H1 (cell line): ENCODE measurements around the gene L3MBTL4. TPM values are rescaled to one million over a fixed set of nuclear protein-coding genes. Genes with fewer than 3 reads are reported as not detected.

Source experiments
- CTCF ChIA-PET: fragments of 300-600 bp; sonication (Branson Sonifier 250); formaldehyde crosslinking; loops from one replicate; lab custom pipeline; 2021; ENCODE audit not compliant: partially characterized antibody; lab: Charles Lee
- POLR2A ChIA-PET: fragments of 300-600 bp; sonication (Branson Sonifier 250); formaldehyde crosslinking; loops from one replicate; lab custom pipeline; 2021; ENCODE audit warnings: inconsistent platforms; ENCODE audit not compliant: partially characterized antibody; lab: Charles Lee
- DNase-seq, 2 experiments: peaks; one replicate each; pipeline versions ENCODE4 v3.0.0 to v3.0.0-alpha.2; 2010 to 2022; ENCODE audit warnings: low spot score in 2 of 2, low read depth in 1 of 2, mixed read lengths in 1 of 2
- FAIRE-seq: peaks from 2 replicates; lab custom pipeline; 2011; peaks lifted over from hg19 to GRCh38; lab: Jason Lieb, UNC
- H2AFZ ChIP-seq: 2 replicates; pipeline ENCODE4 v1.8.1; 2012; ENCODE audit warnings: low read length, inconsistent platforms
- H2AK5ac ChIP-seq: 2 replicates; pipeline ENCODE4 v1.6.1; 2013; ENCODE audit warnings: low read depth, low read length
- H2BK120ac ChIP-seq: replicated peaks from 2 replicates; pipeline ENCODE3; 2013; ENCODE audit warnings: low read depth, low read length, inconsistent platforms
- H2BK12ac ChIP-seq: 2 replicates; pipeline ENCODE4 v1.6.1; 2013; ENCODE audit warnings: low read depth, low read length
- H2BK15ac ChIP-seq: 2 replicates; pipeline ENCODE4 v1.6.1; 2013; ENCODE audit warnings: low read length
- H2BK20ac ChIP-seq: 2 replicates; pipeline ENCODE4 v1.6.1; 2013; ENCODE audit warnings: low read length
- H2BK5ac ChIP-seq: 2 replicates; pipeline ENCODE4 v1.6.1; 2013; ENCODE audit warnings: low read depth, low read length
- H3K14ac ChIP-seq: 2 replicates; pipeline ENCODE4 v1.6.1; 2013; ENCODE audit warnings: inconsistent platforms; ENCODE audit not compliant: insufficient read length
- H3K18ac ChIP-seq: 2 replicates; pipeline ENCODE4 v1.6.1; 2013; ENCODE audit warnings: low read length; ENCODE audit errors: extremely low read depth
- H3K23ac ChIP-seq: 2 replicates; pipeline ENCODE4 v1.6.1; 2013; ENCODE audit warnings: inconsistent platforms; ENCODE audit not compliant: insufficient read length
- H3K23me2 ChIP-seq: 2 replicates; pipeline ENCODE4 v1.6.1; 2013; ENCODE audit warnings: low read depth, low read length
- H3K27ac ChIP-seq: 2 replicates; pipeline ENCODE4 v1.6.1; 2011; ENCODE audit warnings: low read depth, low read length, inconsistent platforms
- H3K27me3 ChIP-seq, 4 experiments: replicated peaks in 1 of 4; 1 replicate in 1 of 4; 2 replicates in 3 of 4; pipeline versions ENCODE4 v1.6.1 to v1.8.1; 2011 to 2013; ENCODE audit warnings: low read length in 3 of 4, mild to moderate bottlenecking in 3 of 4, inconsistent platforms in 2 of 4, mixed read lengths in 2 of 4, moderate library complexity in 1 of 4; ENCODE audit not compliant: control insufficient read depth in 3 of 4, insufficient read depth in 3 of 4; ENCODE audit errors: extremely low read depth in 1 of 4
- H3K36me3 ChIP-seq, 4 experiments: 2 replicates each; pipeline versions ENCODE4 v1.6.1 to v1.8.1; 2011 to 2013; ENCODE audit warnings: mild to moderate bottlenecking in 4 of 4, low read length in 3 of 4, moderate library complexity in 2 of 4, control low read depth in 1 of 4, inconsistent platforms in 1 of 4; ENCODE audit not compliant: insufficient read depth in 4 of 4, control insufficient read depth in 2 of 4
- H3K4ac ChIP-seq: replicated peaks from 2 replicates; pipeline ENCODE3; 2013; ENCODE audit warnings: low read length, low read depth, mixed read lengths, inconsistent platforms; ENCODE audit not compliant: insufficient read length
- H3K4me1 ChIP-seq, 4 experiments: replicated peaks in 1 of 4; 1 replicate in 1 of 4; 2 replicates in 3 of 4; pipeline versions ENCODE4 v1.6.1 to v1.8.1; 2011 to 2013; ENCODE audit warnings: low read length in 3 of 4, inconsistent platforms in 2 of 4, mixed read lengths in 1 of 4; ENCODE audit not compliant: insufficient read depth in 4 of 4, control insufficient read depth in 3 of 4
- H3K4me2 ChIP-seq, 2 experiments: 2 replicates each; pipeline versions ENCODE4 v1.6.1 to v1.8.1; 2011 to 2013; ENCODE audit warnings: low read depth in 2 of 2, low read length in 2 of 2, control low read depth in 1 of 2, inconsistent platforms in 1 of 2, mild to moderate bottlenecking in 1 of 2; ENCODE audit not compliant: insufficient read depth in 1 of 2
- H3K4me3 ChIP-seq, 4 experiments: fragments of 200-600, 300-600 bp in 1 of 4; sonication (generic), shearing (Covaris generic), sonication (Bioruptor Twin) in 1 of 4; 2 replicates each; pipeline versions ENCODE4 v1.5.1 to v1.8.1; 2011 to 2016; ENCODE audit warnings: low read length in 4 of 4, low read depth in 3 of 4, control low read depth in 2 of 4, inconsistent platforms in 2 of 4, mild to moderate bottlenecking in 2 of 4, mixed read lengths in 1 of 4, moderate library complexity in 1 of 4; ENCODE audit not compliant: insufficient read depth in 2 of 4; ENCODE audit errors: extremely low read depth in 1 of 4
- H3K56ac ChIP-seq: replicated peaks from 2 replicates; pipeline ENCODE3; 2013; ENCODE audit warnings: low read depth, mild to moderate bottlenecking, mixed read lengths, low read length, inconsistent platforms; ENCODE audit not compliant: insufficient read length
- H3K79me1 ChIP-seq: 2 replicates; pipeline ENCODE4 v1.6.1; 2013; ENCODE audit warnings: low read depth, low read length, control low read depth
- H3K79me2 ChIP-seq, 2 experiments: 2 replicates each; pipeline versions ENCODE4 v1.6.1 to v1.8.1; 2012 to 2013; ENCODE audit warnings: low read length in 2 of 2, mild to moderate bottlenecking in 2 of 2, inconsistent platforms in 1 of 2; ENCODE audit not compliant: insufficient read depth in 2 of 2, control insufficient read depth in 1 of 2
- H3K9ac ChIP-seq, 4 experiments: replicated peaks in 1 of 4; 1 replicate in 1 of 4; 2 replicates in 3 of 4; pipeline versions ENCODE4 v1.6.1 to v1.8.1; 2011 to 2013; ENCODE audit warnings: low read depth in 3 of 4, low read length in 3 of 4, control low read depth in 2 of 4, mild to moderate bottlenecking in 2 of 4, moderate library complexity in 2 of 4, inconsistent platforms in 1 of 4; ENCODE audit errors: extremely low read depth in 1 of 4
- H3K9me3 ChIP-seq, 2 experiments: 2 replicates each; pipeline versions ENCODE4 v1.6.1 to v1.8.1; 2012 to 2013; ENCODE audit warnings: mild to moderate bottlenecking in 2 of 2, moderate library complexity in 2 of 2, control low read depth in 1 of 2, inconsistent platforms in 1 of 2, low read depth in 1 of 2, low read length in 1 of 2, mixed read lengths in 1 of 2; ENCODE audit not compliant: insufficient read depth in 2 of 2
- H4K20me1 ChIP-seq, 2 experiments: replicated peaks in 1 of 2; 2 replicates each; pipeline versions ENCODE3 to v1.8.1; 2011 to 2013; ENCODE audit warnings: inconsistent platforms in 2 of 2, low read length in 2 of 2, mild to moderate bottlenecking in 1 of 2; ENCODE audit not compliant: insufficient read depth in 2 of 2, control insufficient read depth in 1 of 2
- H4K5ac ChIP-seq: 2 replicates; pipeline ENCODE4 v1.6.1; 2013; ENCODE audit warnings: low read length, low read depth, mixed read lengths, inconsistent platforms; ENCODE audit not compliant: insufficient read length
- H4K8ac ChIP-seq: 2 replicates; pipeline ENCODE4 v1.8.0; 2013; ENCODE audit warnings: mild to moderate bottlenecking, moderate library complexity, low read length, inconsistent platforms; ENCODE audit not compliant: insufficient read depth; ENCODE audit errors: extremely low read depth
- H4K91ac ChIP-seq: replicated peaks from 2 replicates; pipeline ENCODE3; 2013; ENCODE audit warnings: low read length, mixed read lengths, inconsistent platforms; ENCODE audit not compliant: insufficient read length
- BCL11A ChIP-seq, 2 experiments: IDR thresholded peaks; one replicate each; pipeline ENCODE4 v1.6.1; 2011; ENCODE audit warnings: low read depth in 2 of 2, low read length in 2 of 2, mild to moderate bottlenecking in 2 of 2
- CREB1 ChIP-seq: IDR thresholded peaks from 2 replicates; pipeline ENCODE4 v1.6.1; 2012; ENCODE audit warnings: inconsistent platforms
- EGR1 ChIP-seq: IDR thresholded peaks from 2 replicates; pipeline ENCODE4 v1.6.1; 2011; ENCODE audit warnings: low read depth, low read length, borderline replicate concordance
- POLR2A ChIP-seq, 2 experiments: IDR thresholded peaks; 1 replicate in 1 of 2; 2 replicates in 1 of 2; pipeline ENCODE4 v1.6.1; 2011; ENCODE audit warnings: low read depth in 2 of 2, low read length in 2 of 2, mild to moderate bottlenecking in 2 of 2; ENCODE audit errors: control extremely low read depth in 1 of 2
- POLR2AphosphoS5 ChIP-seq: IDR thresholded peaks from 2 replicates; pipeline ENCODE4 v1.6.1; 2011; ENCODE audit warnings: low read depth, low read length
- RAD21 ChIP-seq, 2 experiments: IDR thresholded peaks in 1 of 2; conservative IDR thresholded peaks in 1 of 2; 2 replicates each; pipeline ENCODE4 v1.6.1; 2011; ENCODE audit warnings: low read depth in 2 of 2, low read length in 2 of 2, improper control_type of control experiment in 1 of 2, inconsistent platforms in 1 of 2, mild to moderate bottlenecking in 1 of 2, moderate library complexity in 1 of 2
- SP1 ChIP-seq: IDR thresholded peaks from 2 replicates; pipeline ENCODE4 v1.6.1; 2011; ENCODE audit warnings: low read depth, low read length
- YY1 ChIP-seq: IDR thresholded peaks from 2 replicates; pipeline ENCODE4 v1.6.1; 2011; ENCODE audit warnings: low read depth, mild to moderate bottlenecking, low read length
- WGBS, 2 experiments: shearing (Covaris generic) in 1 of 2; methylation state at CpG; one replicate each; pipeline versions ENCODE4 v1.1.6 to v1.1.7; 2013 to 2015; ENCODE audit warnings: low lambda C conversion rate in 2 of 2, mixed read lengths in 2 of 2, inconsistent platforms in 1 of 2, low coverage in 1 of 2, missing lambda C conversion rate in 1 of 2; ENCODE audit not compliant: insufficient replicate concordance in 2 of 2, insufficient coverage in 1 of 2, insufficient read length in 1 of 2; ENCODE audit errors: extremely low coverage in 1 of 2, missing lambda C conversion rate in 1 of 2; 5-methylcytosine and 5-hydroxymethylcytosine counted together
- polyA plus RNA-seq, 7 experiments: library from polyadenylated mRNA; depleted of rRNA in 3 of 7; stranded (reverse) in 5 of 7; unstranded in 2 of 7; fragments of >200 nt in 5 of 7; fragments of 200-250 nt in 2 of 7; gene quantifications; 1 replicate in 5 of 7; 2 replicates in 1 of 7; 4 replicates in 1 of 7; pipeline versions ENCODE4 v1.2.1 to v1.2.3, GENCODE V29; 2011 to 2013; ENCODE audit warnings: missing spikeins in 2 of 7, mixed read lengths in 2 of 7
- total RNA-seq: library from RNA; stranded (reverse); fragmentation: NEBNext Ultra II Directional; extraction: Animal tissue kit (Norgen Biotek cat#: 25700); gene quantifications from 2 replicates; pipeline ENCODE4 v1.2.1, GENCODE V29; 2021
- TF ChIP-seq, protein P1 (sequence below), 3 experiments: IDR thresholded peaks; 1 replicate in 2 of 3; 2 replicates in 1 of 3; pipeline versions ENCODE4 v1.5.1 to v1.6.1; 2011; ENCODE audit warnings: low read length in 3 of 3, mild to moderate bottlenecking in 3 of 3, inconsistent platforms in 2 of 3, low read depth in 1 of 3, moderate library complexity in 1 of 3; ENCODE audit not compliant: insufficient read depth in 1 of 3; ENCODE audit errors: control extremely low read depth in 1 of 3
- TF ChIP-seq, protein P2 (sequence below): IDR thresholded peaks from 2 replicates; pipeline ENCODE4 v1.6.1; 2012; ENCODE audit warnings: inconsistent platforms

Gene L3MBTL4
- total and polyA plus RNA-seq, 2 of the 8 experiments (the other 6 are each of a cell fraction or from before 2014, with no cell fraction given): 1.0 to 2.1 TPM

DNA sequence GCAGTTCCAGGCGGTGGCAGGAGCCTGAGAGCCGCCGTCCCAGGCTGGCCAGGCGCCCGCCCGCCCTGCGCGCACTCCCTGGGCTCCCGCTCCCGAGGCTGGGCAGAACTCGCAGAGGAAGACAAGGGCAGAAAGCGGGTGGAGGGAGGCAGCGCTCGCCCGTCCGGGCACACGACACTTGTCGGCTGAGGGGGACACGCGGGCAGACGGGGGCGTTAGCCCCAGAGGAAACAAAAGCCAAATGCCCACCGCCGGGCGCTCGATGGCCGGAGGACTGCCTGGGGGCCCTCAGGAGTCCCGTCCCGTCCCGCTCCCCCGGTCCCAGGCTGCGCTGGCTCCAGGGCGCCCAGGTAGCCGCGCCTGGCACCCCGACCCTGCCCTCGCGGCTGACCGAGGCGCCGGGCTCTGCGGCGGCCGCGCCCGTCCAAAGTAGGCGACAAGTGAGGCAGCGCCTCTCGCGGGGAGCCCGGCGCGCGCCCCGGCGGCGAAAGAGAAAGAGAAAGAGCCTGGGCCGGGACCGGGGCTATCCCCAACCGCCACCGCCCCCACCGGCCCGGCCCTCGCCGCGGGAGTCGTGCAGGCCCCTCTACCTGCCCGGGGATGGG lies 491 bp downstream of the L3MBTL4 start:
- Histone ChIP-seq H3K9ac (peak overlapping the region in 3 of 4 experiments; percentile 29 to 45 (median 36); a peak in 3 of 7 replicates), H2AFZ (peak overlapping the region; percentile 42; the same call in 1 of the 2 replicates), H2BK120ac (no peak overlapping the region), H3K23ac (no peak overlapping the region), H2BK12ac (no peak overlapping the region), H4K91ac (no peak overlapping the region), H3K4me1 (peaks cover 0 to 2% (median under 1%) of the 10 kb centered on the region in 4 experiments; a peak in 2 of 7 replicates), H3K14ac (no peak overlapping the region), H3K4me3 (peak overlapping the region; percentile 49 to 78 (median 66)), H4K5ac (no peak overlapping the region), H3K27me3 (peaks cover 0 to 19% (median 13%) of the 10 kb centered on the region in 4 experiments; a peak in 5 of 7 replicates), H3K23me2 (peaks cover 9% of the 10 kb centered on the region; the same call in 1 of the 2 replicates), H3K4ac (no peak overlapping the region), H3K27ac (no peak overlapping the region), H4K20me1 (no peaks in the 10 kb centered on the region), H4K8ac (peak overlapping the region; percentile 68; the same call in 1 of the 2 replicates), H2BK20ac (no peak overlapping the region), H3K4me2 (peak overlapping the region; percentile 63 to 86), H2BK15ac (no peak overlapping the region), H3K18ac (no peak overlapping the region), H3K79me2 (no peaks in the 10 kb centered on the region), H2BK5ac (no peak overlapping the region), H2AK5ac (no peak overlapping the region), H3K56ac (peak overlapping the region; percentile 40), H3K79me1 (no peaks in the 10 kb centered on the region), H3K36me3 (no peaks in the 10 kb centered on the region), H3K9me3 (no peaks in the 10 kb centered on the region)
- ChIA-PET POLR2A (interaction anchor here (0.6 kb wide), 1 partner anchor 1157 kb away, joined by 3 read pairs; no protein-coding TSS in a partner anchor), CTCF (interaction anchor here (0.6 kb wide), 2 partner anchors 88 to 107 kb away, joined by 3 to 5 read pairs; no protein-coding TSS in a partner anchor)
- DNase-seq: peak in 1 of 2 experiments; percentile 74
- FAIRE-seq: no peak
- WGBS, 2 experiments: 1% methylated on average over 44 of the region's 68 CpGs; no CpG with 5 or more reads in 1 of the 2 experiments
- TF ChIP-seq POLR2A (IDR thresholded peaks at IDR 0.05; ENCODE audit: control extremely low read depth in 1 of 2, low read depth in 2 of 2, low read length in 2 of 2) (peak in 1 of 2 experiments; percentile 22; a peak in 1 of 3 replicates), POLR2AphosphoS5 (no peak), CREB1 (no peak), EGR1 (no peak), SP1 (no peak), BCL11A (IDR thresholded peaks at IDR 0.05; ENCODE audit: low read depth in 2 of 2, low read length in 2 of 2) (no peak), YY1 (no peak), RAD21 (IDR thresholded peaks at IDR 0.05 in 1 of 2, conservative IDR thresholded peaks at IDR 0.05 in 1 of 2; ENCODE audit: low read depth in 2 of 2, low read length in 2 of 2) (0 out of 4 replicates have a peak, but pooled peaks of 1 of the 2 experiments have one; percentile 0)
- TF ChIP-seq, protein P1, sequence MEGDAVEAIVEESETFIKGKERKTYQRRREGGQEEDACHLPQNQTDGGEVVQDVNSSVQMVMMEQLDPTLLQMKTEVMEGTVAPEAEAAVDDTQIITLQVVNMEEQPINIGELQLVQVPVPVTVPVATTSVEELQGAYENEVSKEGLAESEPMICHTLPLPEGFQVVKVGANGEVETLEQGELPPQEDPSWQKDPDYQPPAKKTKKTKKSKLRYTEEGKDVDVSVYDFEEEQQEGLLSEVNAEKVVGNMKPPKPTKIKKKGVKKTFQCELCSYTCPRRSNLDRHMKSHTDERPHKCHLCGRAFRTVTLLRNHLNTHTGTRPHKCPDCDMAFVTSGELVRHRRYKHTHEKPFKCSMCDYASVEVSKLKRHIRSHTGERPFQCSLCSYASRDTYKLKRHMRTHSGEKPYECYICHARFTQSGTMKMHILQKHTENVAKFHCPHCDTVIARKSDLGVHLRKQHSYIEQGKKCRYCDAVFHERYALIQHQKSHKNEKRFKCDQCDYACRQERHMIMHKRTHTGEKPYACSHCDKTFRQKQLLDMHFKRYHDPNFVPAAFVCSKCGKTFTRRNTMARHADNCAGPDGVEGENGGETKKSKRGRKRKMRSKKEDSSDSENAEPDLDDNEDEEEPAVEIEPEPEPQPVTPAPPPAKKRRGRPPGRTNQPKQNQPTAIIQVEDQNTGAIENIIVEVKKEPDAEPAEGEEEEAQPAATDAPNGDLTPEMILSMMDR (IDR thresholded peaks at IDR 0.05; ENCODE audit: control extremely low read depth in 1 of 3, insufficient read depth in 1 of 3, low read depth in 1 of 3, low read length in 3 of 3): no peak
- TF ChIP-seq, protein P2, sequence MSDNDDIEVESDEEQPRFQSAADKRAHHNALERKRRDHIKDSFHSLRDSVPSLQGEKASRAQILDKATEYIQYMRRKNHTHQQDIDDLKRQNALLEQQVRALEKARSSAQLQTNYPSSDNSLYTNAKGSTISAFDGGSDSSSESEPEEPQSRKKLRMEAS: no peak
